Gastroesophageal sphincter (tissue), 4 donors: Measurements from ENCODE around the gene NLRP4. TPM values are rescaled to one million over a fixed set of nuclear protein-coding genes. Genes with fewer than 3 reads are reported as not detected.

ENCODE experiments used
- ATAC-seq: fragments of 150-250 bp; one replicate; pipeline ENCODE4 v1.9.1; 2016; ENCODE audit warnings: mild to moderate bottlenecking, moderate library complexity
- H3K27ac ChIP-seq, 4 donors: fragments of 200-600 bp; sonication (generic) in 3 of 4; 1 replicate in 3 of 4; 2 replicates in 1 of 4; pipeline ENCODE4 v1.5.1; 2016 to 2019
- H3K27me3 ChIP-seq: fragments of 200-600 bp; sonication (generic); one replicate; pipeline ENCODE4 v1.5.1; 2019
- H3K36me3 ChIP-seq, 2 donors: fragments of 200-600 bp; sonication (generic); one replicate each; pipeline ENCODE4 v1.5.1; 2019; ENCODE audit warnings: control low read depth in 1 of 2
- H3K4me1 ChIP-seq, 3 donors: fragments of 200-600 bp; sonication (generic); 1 replicate in 2 of 3; 2 replicates in 1 of 3; pipeline ENCODE4 v1.5.1; 2016 to 2019; ENCODE audit warnings: control low read depth in 2 of 3
- H3K4me3 ChIP-seq, 2 donors: fragments of 200-600 bp; sonication (generic); one replicate each; pipeline ENCODE4 v1.5.1; 2019; ENCODE audit warnings: mild to moderate bottlenecking in 1 of 2, moderate library complexity in 1 of 2
- H3K9me3 ChIP-seq, 3 donors: fragments of 200-600 bp; sonication (generic); one replicate each; pipeline ENCODE4 v1.5.1; 2017 to 2019; ENCODE audit warnings: control low read depth in 2 of 3
- EP300 ChIP-seq: sonication (generic); formaldehyde crosslinking; IDR thresholded peaks from one replicate; pipeline ENCODE4 v1.6.1; 2017; ENCODE audit warnings: antibody characterized with exemption, mild to moderate bottlenecking
- POLR2A ChIP-seq, 2 donors: fragments of 450-650 bp; IDR thresholded peaks; one replicate each; pipeline ENCODE4 v1.6.1; 2017; ENCODE audit warnings: antibody characterized with exemption in 2 of 2, mild to moderate bottlenecking in 2 of 2, moderate library complexity in 1 of 2
- POLR2AphosphoS5 ChIP-seq: sonication (generic); formaldehyde crosslinking; IDR thresholded peaks from one replicate; pipeline ENCODE4 v1.6.1; 2017; ENCODE audit warnings: antibody characterized with exemption
- WGBS, 2 donors: methylation state at CpG; one replicate each; pipeline ENCODE4 v1.1.5; 2018; ENCODE audit warnings: low coverage in 1 of 2; 5-methylcytosine and 5-hydroxymethylcytosine counted together
- total RNA-seq, 4 donors: library from RNA; depleted of rRNA; stranded (reverse); fragments of >200 nt; gene quantifications; one replicate each; pipeline ENCODE4 v1.1.0, GENCODE V29; 2016
- TF ChIP-seq, protein P1 (sequence below), 4 experiments: fragments of 200-600 bp in 2 of 4; fragments of 450-650 bp in 2 of 4; sonication (generic) in 1 of 4; IDR thresholded peaks; one replicate each; pipeline ENCODE4 v1.5.1; 2017 to 2019; ENCODE audit warnings: antibody characterized with exemption in 4 of 4, mild to moderate bottlenecking in 2 of 4, moderate library complexity in 2 of 4

NLRP4 gene
- total RNA-seq, 4 donors from 2014 or later, result not detected

DNA sequence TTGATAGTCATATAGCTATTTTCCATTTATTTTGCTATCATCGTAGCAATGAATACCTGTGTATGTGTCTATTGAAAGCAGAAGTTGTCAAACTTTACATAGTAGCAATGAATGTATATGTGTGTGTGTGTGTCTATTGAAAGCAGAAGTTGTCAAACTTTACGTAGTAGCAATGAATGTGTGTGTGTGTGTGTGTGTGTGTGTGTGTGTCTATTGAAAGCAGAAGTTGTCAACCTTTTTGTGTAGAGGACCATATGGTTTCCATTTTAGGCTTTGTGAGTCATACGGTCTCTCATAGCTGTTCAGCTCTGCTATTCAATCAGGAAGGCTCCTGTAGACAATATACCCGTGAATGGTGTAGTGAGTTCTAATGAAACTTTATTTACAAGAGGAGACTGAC is 20.8 kb downstream of the NLRP4 start:
- Histone ChIP-seq H3K27ac (no peak overlapping the region), H3K27me3 (no peaks in the 10 kb centered on the region), H3K4me1 (no peaks in the 10 kb centered on the region), H3K9me3 (no peaks in the 10 kb centered on the region), H3K36me3 (no peaks in the 10 kb centered on the region), H3K4me3 (no peak overlapping the region)
- no peak for ATAC-seq
- TF ChIP-seq EP300, result no peak
- TF ChIP-seq POLR2A (IDR thresholded peaks at IDR 0.05), result no peak
- no peak for TF ChIP-seq POLR2AphosphoS5
- TF ChIP-seq, protein P1, sequence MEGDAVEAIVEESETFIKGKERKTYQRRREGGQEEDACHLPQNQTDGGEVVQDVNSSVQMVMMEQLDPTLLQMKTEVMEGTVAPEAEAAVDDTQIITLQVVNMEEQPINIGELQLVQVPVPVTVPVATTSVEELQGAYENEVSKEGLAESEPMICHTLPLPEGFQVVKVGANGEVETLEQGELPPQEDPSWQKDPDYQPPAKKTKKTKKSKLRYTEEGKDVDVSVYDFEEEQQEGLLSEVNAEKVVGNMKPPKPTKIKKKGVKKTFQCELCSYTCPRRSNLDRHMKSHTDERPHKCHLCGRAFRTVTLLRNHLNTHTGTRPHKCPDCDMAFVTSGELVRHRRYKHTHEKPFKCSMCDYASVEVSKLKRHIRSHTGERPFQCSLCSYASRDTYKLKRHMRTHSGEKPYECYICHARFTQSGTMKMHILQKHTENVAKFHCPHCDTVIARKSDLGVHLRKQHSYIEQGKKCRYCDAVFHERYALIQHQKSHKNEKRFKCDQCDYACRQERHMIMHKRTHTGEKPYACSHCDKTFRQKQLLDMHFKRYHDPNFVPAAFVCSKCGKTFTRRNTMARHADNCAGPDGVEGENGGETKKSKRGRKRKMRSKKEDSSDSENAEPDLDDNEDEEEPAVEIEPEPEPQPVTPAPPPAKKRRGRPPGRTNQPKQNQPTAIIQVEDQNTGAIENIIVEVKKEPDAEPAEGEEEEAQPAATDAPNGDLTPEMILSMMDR (IDR thresholded peaks at IDR 0.05), result no peak
- 72 to 77% methylated on average over 2 to 4 of the region's 4 CpGs for WGBS, 2 donors

DNA sequence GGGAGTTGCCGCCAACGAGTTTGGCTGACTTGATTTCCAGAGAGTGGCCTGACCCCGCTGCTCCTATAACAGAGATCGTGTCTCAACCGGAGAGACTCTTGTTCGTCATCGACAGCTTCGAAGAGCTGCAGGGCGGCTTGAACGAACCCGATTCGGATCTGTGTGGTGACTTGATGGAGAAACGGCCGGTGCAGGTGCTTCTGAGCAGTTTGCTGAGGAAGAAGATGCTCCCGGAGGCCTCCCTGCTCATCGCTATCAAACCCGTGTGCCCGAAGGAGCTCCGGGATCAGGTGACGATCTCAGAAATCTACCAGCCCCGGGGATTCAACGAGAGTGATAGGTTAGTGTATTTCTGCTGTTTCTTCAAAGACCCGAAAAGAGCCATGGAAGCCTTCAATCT is 21.6 kb downstream of the NLRP4 start:
- Histone ChIP-seq H3K4me3 (no peak overlapping the region), H3K27ac (no peak overlapping the region), H3K9me3 (no peaks in the 10 kb centered on the region), H3K4me1 (no peaks in the 10 kb centered on the region), H3K27me3 (no peaks in the 10 kb centered on the region), H3K36me3 (no peaks in the 10 kb centered on the region)
- TF ChIP-seq EP300, result no peak
- 85% methylated on average over 15 of the region's 23 CpGs; no CpG with 5 or more reads in 1 of the 2 donors for WGBS, 2 donors
- ATAC-seq, result no peak

DNA sequence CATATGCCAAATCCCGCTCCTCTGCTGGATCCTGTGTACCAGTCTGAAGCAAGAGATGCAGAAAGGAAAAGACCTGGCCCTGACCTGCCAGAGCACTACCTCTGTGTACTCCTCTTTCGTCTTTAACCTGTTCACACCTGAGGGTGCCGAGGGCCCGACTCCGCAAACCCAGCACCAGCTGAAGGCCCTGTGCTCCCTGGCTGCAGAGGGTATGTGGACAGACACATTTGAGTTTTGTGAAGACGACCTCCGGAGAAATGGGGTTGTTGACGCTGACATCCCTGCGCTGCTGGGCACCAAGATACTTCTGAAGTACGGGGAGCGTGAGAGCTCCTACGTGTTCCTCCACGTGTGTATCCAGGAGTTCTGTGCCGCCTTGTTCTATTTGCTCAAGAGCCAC is 22.1 kb downstream of the NLRP4 start:
- Histone ChIP-seq H3K27ac (no peak overlapping the region), H3K36me3 (no peaks in the 10 kb centered on the region), H3K4me1 (no peaks in the 10 kb centered on the region), H3K4me3 (no peak overlapping the region), H3K9me3 (no peaks in the 10 kb centered on the region), H3K27me3 (no peaks in the 10 kb centered on the region)
- ATAC-seq, result no peak
- no peak for TF ChIP-seq EP300
- TF ChIP-seq POLR2AphosphoS5, result no peak
- TF ChIP-seq, protein P1 (IDR thresholded peaks at IDR 0.05), result no peak
- no peak for TF ChIP-seq POLR2A (IDR thresholded peaks at IDR 0.05)
- WGBS, 2 donors, result 92 to 93% methylated on average over 5 to 13 of the region's 14 CpGs

DNA sequence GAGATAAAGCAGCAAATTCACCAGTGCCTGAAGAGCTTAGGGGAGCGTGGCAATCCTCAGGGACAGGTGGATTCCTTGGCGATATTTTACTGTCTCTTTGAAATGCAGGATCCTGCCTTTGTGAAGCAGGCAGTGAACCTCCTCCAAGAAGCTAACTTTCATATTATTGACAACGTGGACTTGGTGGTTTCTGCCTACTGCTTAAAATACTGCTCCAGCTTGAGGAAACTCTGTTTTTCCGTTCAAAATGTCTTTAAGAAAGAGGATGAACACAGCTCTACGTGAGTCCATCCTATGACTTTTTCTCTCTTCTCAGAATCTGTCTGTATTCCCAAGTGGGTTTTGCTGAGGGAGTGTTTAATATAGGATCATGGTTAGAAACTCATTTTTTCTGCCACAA is 22.6 kb downstream of the NLRP4 start:
- TF ChIP-seq POLR2A (IDR thresholded peaks at IDR 0.05) (no peak), EP300 (no peak), POLR2AphosphoS5 (no peak)
- TF ChIP-seq, protein P1 (IDR thresholded peaks at IDR 0.05), result no peak
- 47 to 50% methylated on average over 2 to 5 of the region's 5 CpGs for WGBS, 2 donors

DNA sequence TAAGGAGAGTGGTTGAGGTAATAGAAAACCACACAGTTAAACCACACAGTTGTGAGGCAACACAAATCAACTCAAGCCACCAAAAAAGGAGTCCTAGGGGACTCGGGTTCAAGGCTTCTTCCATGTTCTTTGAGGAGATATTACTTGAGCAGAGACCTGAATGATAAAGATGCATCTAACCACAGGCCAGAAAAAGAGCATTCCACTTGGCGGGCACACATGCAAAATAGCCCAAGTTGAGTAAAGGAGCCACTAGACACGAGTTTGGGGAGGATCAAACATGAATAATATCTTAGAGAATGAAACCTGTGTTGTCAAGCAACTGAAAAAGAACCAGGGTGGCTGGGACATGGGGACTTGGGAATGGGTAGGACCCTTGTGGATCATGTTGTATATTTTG is 30.2 kb downstream of the NLRP4 start:
- peaks cover 0 to 5% (median 0%) of the 10 kb centered on the region in 3 donors for H3K9me3 ChIP-seq
- H3K27ac ChIP-seq, result no peak overlapping the region
- peaks cover 7% of the 10 kb centered on the region for H3K27me3 ChIP-seq
- H3K4me3 ChIP-seq, result no peak overlapping the region
- ATAC-seq, result no peak
- WGBS, 2 donors, result 29 to 42% methylated on average over 1 to 3 of the region's 3 CpGs
- TF ChIP-seq POLR2AphosphoS5, result no peak
- TF ChIP-seq EP300, result no peak
- TF ChIP-seq, protein P1 (IDR thresholded peaks at IDR 0.05), result no peak
- no peak for TF ChIP-seq POLR2A (IDR thresholded peaks at IDR 0.05)
- H3K36me3 ChIP-seq, result no peaks in the 10 kb centered on the region
- no peaks in the 10 kb centered on the region for H3K4me1 ChIP-seq

More for the DNA sequence above, 22.6 kb downstream of the NLRP4 start:
- Histone ChIP-seq H3K4me1 (no peaks in the 10 kb centered on the region), H3K36me3 (no peaks in the 10 kb centered on the region), H3K27me3 (no peaks in the 10 kb centered on the region), H3K9me3 (peaks cover 0 to under 1% (median 0%) of the 10 kb centered on the region in 3 donors), H3K4me3 (no peak overlapping the region), H3K27ac (no peak overlapping the region)
- ATAC-seq, result no peak
